Activated T-helper 9 cell treated with anti-CD3 and anti-CD28 coated beads, Interleukin-2, amount 50 U/mL, for 16 hours (primary cell): ENCODE data around the gene ARID1B.

Source experiments
- DNase-seq: peaks from one replicate; pipeline ENCODE4 v3.0.0-alpha.2; 2020; ENCODE audit warnings: low read depth

Gene ARID1B

DNA sequence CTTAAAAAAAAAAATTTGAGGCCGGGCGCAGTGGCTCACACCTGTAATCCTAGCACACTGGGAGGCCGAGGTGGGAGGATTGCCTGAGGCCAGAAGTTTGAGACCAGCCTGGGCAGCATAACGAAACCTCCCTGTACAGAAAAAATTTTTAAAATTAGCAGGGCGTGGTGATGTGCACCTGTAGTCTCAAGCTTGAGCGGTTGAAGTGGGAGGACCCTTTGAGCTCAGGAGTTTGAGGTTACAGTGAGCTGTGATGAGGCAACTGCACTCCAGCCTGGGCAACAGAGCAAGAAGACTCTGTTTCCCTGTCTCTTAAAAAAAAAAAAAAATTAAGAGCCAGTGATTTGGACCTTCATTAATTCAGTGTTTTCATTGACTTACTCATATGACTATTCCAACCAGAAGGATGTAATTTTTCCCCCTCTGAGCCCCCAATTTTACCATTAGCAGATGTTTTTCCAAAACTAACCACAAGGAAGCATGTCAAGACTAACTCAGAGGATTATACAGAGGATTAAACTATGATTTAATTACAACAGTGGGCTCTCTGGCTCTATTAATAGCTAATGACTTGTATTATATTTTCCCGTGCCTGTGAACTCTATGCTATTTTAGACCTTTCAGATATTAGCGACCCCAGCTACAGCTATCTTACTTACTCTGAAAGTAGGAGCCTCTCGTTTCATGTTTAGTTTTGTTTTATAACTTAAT lies 75.1 kb downstream of the ARID1B start:
- no peak for DNase-seq

DNA sequence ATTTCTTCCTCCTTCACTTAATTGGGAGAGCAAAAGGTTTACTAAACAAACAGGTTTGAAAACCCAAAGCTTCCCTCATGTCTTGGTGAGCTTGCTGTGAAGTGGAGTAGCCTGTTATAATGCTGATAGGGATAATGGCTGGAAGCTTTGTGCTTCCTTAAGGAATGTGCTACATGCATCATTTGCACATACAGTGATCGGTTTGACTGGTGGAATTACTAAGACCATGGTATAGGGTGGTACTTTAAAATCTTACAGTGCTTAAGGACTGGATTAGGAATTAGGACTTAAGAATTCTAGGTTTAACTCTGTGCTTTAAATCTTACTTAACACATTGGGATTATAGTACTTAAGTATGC lies 75.7 kb downstream of the ARID1B start:
- no peak for DNase-seq

DNA sequence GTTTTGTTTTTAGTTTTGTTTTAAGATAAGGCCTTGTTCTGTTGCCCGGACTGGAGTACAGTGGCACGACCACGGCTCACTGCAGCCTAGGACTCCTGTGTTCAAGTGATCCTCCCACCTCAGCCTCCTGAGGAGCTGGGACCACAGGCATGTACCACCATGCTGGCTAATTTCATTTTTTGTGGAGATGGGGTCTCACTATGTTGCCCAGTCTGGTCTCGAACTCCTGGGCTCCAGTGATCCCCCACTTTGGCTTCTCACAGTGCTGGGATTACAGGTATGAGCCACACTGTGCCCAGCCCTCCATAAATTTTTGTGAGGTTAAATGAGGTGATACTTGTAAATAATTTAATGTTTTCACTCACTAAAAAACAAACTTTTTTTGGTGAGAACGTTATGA lies 76.6 kb downstream of the ARID1B start:
- no peak for DNase-seq

DNA sequence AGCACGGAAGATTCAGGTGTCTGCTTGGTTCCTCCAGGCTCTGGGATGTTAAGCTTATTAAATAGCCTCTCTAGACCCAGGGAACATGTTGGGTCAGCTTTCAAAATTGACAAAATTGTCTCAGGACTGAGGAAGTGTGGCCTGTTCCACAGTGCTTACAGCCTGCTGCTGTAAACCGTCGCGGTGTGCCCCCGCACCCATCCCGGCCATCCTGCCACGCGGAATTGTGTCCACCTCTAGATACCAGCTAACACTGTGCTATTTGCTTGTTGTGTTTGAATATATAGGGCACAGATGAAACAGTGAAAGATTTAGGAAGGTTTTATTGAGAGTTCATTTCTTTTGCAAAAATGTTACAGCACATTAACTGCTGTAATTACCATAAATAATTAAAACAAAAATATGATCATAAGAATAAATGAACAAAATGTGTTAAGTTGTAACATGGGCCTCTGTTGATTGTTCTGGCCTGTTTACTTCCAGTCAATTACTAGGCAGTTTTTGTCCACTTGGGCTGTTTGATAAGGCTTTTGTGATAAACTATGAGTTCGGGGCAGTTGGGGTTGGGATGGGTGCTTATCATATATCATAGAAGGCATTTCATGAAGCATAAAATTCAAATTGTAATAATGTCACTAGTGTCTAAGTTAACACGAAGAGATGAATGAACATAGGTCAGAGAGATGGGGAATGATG lies 77.4 kb downstream of the ARID1B start:
- no peak for DNase-seq

DNA sequence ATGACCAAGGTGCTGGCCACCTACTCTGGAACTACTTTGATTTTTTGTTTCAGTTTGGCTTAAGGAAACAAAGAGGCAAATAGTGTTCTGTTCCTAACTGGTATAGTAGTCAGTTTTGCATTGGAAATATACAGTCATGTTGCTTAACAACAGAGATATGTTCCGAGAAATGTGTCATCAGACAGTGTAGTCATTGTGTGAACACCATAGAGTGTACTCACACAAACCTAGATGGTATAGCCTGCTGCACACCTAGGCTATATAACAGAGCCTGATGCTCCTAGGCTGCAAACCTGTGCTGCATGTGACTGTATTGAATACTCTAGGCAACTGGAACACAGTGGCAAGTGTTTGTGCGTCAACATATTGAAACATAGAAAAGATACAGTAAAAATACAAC lies 80.4 kb downstream of the ARID1B start:
- no peak for DNase-seq

DNA sequence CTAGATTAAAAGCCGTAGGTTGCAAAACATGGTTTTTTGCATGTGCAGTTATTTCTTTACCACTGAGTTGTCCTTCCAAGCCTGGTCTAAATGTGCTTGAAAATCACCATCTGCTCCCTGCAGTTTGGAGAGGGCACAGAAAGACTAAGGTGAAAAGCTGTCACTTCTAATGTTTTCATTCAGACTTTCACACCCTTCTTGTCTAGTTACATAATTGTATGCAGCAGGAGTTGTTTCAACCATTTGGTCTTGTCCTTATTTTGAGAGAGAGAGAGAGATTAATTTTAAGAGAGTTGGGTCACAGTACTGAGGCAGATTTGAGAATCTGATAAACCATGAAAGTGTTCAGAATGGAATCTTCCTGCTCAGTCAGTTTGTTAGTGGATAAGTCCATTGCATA lies 82.5 kb downstream of the ARID1B start:
- no peak for DNase-seq

DNA sequence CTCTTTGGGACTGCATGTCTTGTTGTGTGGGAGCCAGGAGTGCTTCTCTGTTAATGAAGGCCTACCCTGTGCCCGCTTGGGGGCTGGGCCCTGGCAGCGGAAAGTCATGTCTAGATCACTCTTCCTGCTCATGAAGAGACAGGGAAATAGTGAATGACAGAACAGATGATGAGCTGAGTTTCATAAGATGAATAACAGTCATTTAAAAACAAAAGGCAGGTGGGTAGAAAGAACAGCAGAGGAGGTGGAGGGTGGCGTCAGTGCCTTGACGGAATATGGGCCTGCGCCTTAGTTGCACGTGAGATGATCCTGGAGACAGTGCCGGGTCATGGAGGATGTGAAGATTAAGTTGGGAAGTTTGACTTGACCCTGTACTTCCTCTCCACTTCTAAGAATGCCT lies 85.5 kb downstream of the ARID1B start:
- peak; percentile 16 for DNase-seq

DNA sequence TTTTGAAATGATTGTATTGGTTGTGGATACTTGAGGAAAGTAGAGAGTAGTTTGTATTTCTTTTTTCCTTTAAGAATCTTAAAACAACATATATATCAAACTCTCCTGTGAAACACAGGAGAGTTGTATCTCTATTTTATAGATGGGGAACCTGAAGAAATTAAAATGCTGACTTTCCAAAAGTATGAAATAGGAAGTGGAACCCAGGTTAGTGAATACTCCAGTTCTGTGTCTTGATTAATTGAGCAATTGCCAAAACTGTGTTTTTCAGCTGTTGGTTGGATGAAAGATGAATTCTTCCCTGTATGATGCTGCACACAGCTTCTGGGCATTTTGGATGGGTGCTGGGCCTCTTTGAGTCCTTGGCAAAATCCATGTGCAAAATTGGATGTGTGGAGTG lies 86.3 kb downstream of the ARID1B start:
- no peak for DNase-seq

DNA sequence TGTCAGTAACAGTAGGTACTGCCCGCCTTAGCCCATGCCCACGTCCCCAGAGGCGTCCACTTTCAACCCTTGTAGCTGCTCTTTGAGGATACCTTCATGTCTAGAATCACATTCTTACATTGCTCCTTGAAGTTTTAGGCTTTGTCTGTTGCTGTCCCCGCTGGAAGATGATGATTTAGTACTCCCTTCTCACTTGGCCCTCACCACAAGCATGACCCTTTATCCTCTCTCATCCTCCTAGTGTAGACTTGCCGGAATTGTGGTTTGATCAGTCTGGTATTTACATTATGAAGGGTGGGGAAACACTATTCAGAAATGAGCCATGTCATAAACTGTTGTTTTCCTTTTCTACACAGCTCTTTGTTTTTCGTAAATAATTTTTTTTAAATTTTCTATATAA lies 87.4 kb downstream of the ARID1B start:
- no peak for DNase-seq

DNA sequence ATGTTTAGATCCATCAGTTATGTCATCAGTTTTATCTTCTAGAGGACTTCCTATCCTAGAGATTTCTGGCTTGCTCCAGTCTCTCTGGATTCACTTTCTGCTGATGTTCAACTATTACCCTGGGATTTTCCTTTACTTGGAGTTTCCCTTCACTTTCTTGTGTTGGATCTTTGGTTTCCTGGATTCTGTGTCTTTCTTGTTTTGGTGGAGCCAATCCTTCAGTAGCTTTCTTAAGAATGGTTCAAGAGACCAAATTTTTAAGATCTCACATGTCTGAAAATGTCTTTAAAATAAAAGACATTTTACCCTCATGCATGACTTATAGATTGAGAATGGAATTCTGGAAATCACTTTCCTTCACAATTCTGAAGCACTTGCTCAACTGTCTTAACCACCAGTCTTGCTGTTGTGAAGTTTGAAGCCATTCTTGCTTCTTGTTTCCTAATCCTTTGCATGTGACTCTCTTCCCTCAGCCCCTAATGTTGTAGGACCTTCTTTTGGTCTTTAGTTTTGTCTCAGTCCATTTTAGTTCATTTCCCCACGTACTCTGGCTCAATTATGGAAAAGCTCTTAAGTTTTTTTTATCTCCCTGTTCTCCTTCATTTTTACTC lies 87.9 kb downstream of the ARID1B start:
- no peak for DNase-seq

DNA sequence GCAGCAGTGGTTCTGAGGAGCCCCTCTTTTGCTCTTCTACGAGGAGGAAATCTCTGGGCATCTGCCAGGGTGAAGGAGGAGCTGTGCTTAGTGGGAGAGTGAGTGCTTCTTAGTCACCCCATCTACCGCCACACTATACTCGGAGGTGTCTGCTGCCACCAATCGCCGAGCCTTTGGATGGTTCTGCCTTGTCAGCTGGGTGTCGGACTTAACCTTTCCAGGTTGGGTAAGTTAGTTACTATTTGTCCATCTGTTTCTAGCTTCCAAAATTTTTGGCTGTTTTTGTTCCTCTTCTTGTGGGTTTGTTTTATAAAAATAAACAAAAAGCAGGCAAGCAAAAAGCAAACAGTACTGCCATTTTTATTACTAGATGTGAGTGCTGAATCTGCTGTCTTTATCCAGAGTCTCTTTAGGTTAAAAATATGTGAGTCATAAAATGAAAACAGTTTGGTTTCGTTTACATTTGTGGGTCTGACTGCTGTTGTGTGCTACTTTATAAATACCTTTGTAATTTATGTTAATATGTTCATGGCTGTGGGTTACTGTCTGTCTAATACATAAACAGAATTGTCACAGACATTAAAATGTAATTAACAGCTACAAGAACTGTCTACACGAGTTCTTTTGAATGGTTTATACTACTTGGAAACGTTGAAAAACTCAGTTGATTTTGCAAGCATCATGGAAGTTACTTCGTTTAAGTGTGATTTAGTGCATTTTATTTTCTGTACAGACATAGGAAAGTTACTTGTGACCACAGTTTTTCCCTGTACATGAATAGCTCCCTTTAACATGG lies 89.2 kb downstream of the ARID1B start:
- DNase-seq: peak; percentile 14

DNA sequence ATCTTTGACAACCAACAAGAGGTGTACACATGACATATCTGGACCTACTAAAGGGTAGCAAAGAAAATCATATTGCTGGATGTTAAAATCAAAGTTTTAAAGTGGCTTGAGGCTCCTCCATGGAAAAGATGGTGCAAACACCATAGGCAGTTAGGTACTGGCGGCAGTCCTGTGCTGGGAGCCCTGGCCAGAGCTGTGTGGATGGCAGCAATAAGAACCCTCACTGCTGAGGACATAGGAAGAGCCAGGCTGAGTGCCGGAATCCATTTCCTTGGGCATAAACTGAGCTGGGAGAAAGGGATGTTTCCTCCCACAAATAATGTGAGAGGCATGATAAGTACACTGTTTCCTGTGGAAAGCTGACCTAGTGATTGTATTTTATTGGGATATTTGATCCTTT lies 89.9 kb downstream of the ARID1B start:
- DNase-seq: no peak

DNA sequence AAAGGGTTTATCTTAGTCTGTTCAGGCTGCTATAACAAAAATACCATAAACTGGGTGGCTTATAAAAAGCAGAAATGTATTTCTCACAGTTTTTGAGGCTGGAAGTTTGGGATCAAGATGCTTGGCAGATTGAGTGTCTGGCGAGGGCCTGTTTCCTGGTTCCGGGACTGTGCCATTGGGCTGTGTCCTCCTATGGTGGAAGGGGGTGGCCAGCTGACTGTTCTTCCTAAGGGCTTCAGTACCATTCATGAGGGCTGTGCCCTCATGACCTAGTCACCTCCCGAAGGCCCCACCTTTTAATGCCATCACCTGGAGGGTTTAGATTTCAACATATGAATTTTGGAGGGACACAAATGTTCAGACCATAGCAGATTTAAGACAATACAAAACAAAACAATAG lies 91.2 kb downstream of the ARID1B start:
- DNase-seq: no peak

DNA sequence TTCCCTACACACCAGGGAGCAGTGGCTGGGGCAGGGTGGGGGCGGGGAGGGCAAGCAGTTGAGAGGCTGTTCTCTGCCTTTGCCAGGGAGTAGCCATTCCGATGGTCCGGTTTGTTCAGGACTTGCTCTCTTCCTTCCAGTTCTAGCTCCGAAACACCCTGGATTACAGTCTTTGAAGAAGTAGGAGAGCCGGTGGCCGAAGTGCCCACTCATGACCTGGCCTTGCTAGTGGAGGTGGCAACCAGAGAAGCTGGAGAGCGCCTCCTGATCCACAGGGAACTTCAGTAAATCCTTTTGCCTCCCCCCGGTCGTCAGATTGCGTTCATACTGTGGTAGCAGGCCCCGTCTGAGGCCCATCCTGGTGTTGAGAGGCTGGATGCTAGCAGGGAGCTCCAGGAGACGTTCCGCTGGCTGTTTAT lies 92.8 kb downstream of the ARID1B start:
- no peak for DNase-seq

DNA sequence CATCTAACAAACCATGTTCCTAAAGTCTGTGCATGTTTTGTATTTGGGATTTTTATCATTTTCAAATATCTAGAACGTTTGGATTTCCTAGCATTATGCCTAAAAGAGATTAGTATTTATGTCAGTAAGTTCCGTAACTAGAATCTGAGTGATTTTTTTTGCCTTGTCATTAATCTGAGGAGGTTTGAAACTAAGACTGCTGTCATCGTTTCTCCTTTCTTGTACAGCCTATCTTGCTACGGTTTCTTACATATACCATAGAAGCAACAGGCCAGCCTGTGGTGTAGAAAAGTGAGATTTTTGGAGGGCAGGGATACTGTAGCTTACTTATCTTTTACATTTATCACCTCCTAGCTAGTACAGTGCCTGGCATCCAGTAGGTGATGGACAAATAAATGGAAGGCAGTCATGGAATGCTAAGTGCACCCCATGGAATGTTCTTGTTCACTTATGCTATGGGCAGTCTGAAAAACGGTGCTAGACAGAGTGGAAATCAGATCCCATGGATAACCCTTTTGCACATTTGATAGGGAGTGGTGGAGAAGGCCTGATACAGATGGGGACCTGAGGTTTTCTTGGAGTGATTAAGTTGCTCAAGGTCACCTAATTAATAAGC lies 93.9 kb downstream of the ARID1B start:
- DNase-seq: no peak

DNA sequence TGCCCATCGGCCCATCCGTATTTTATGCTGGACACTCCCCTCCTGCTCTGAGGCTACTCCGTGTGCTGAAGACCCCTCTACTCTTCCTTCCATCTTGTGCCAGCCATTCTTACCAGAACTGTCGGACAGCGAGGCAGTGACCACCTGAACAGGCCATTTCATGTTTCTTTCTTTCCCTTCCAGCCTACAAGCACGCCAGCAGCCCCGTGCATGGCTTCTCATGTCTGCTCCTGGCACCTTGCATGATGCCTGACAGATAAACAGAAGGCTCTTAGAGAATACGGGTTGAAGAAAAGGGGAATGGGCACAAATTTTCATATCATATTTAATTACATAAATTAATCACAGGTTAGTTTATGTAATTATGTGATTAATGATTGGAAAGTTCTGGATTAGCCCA lies 95.7 kb downstream of the ARID1B start:
- no peak for DNase-seq

DNA sequence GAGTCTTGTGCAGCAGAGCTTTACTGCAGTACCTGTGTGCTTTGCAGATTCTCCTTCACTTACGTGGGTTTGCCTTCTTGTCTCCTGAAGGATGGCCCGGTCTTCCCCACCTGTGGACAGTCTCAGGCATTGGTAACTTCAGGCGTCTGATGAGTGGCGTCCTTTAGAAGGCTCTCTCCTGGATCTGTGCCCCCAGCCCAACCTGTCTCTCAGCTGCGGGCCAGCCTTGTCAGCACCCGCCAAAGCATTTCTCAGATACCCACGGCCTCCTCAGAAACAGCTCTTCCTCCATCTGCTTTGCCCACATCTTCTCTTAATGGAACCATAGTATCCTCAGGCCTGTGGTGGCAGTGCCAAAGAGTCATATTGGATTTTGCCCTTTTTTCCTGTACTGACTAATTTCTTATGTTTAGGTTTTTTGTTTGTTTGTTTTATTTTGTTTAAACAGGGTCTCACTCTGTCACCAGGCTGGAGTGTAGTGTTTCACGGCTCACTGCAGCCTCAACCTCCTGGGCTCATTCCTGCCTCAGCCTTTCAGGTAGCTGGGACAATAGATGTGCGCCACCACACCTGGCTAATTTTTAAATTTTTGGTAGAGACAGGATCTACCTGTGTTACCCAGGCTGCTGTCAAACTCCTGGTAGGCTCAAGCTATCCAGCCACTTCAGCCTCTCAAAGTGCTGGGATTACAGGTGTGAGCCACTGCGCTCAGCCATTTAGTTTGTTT lies 96.6 kb downstream of the ARID1B start:
- DNase-seq: no peak

DNA sequence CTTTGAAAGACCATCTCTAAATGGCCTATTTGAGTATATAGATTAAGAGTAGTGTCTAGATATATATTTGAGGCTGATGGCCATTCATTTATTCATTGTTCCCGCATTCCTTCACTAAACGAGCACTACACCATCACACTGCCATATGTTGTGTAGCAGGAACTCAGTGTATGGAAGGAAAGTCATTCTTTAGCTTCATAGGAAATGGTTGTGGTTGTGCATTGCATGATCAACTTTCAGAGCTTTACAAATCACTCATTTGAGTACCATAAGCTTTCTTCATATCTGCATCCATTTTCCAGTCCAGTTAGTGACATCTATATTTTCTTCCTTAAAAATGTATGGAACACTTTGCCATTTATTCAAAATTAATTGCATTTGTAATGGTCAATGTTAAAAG lies 97.9 kb downstream of the ARID1B start:
- DNase-seq: no peak

DNA sequence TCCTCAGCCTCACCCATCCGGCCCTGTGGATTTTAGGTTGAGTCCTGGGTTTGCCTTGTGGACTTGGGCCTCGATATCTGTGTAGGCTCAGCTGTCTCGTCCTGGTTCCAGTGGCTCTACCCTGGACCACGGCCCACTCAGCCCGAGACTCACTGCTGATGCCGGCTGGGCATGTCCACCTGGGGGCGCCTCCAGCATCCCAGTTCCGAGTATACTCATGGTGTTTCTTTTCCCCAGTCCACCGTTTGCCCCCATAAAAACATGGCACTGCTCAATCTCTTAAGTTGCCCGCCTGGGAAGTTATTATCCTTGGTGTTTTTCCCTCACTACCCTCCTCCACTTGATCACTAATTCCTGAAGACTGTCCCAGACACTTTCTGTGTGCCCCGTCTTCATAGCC lies 99.1 kb downstream of the ARID1B start:
- DNase-seq: no peak

DNA sequence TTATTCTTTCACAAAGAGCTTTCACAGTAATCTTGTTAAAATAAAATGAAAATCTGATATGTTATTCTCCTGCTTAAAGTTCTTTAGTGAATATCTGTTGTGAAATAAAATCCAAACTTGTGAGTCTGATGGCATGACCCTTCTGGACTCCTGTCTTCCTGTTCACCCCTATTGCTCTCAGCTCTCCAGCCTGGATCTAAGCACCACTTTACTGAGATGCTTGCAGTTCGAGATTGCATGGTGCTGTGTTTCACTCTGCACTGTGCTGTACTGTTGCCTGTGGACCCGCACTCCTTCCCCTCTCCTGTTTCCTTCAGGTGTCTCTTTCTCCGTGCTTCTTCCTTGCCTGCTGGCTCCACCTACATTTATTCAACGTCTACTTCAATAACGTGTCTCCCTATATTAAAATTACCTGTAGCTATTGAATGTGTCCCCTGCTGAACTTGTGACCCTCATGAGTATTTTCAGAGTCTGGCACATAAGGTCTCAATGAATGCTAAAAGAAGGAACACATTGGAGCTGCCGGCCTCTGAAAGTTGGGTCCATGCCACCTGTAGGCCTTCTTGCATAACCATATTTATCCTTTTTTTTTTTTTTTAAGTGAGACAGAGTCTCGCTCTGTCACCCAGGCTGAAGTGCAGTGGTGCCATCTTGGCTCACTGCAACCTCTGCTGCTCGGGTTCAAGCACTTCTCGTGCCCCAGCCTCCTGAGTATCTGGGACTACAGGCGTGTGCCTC lies 100.1 kb downstream of the ARID1B start:
- no peak for DNase-seq

DNA sequence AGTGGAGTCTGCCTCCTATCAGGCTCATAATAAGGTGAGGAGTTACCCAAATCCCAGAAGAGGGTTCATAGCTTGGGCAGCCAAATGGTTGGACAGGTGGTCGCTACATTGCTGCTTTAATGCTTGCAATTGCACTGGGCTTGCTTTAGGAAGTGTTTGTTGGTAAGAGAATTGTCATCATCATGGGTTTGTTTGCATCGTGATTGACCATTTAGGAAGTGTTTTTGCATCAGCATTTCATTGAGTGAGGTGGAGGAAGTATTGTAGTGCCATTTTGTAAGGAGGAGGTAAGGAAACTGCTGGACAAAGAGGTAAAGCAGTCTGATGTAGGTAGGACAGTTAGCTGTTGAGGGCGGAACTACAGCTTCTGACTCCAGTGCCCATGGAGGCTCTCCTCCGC lies 101.5 kb downstream of the ARID1B start:
- no peak for DNase-seq
